A673 (cell line): Measurements from ENCODE around the gene KLHL13. TPM values are rescaled to one million over a fixed set of nuclear protein-coding genes. Genes with fewer than 3 reads are reported as not detected.
A peak's percentile ranks its signal among the peaks of the same experiment; 100 is the strongest.
"Not testable (repeated sequence)": the region's sequence is repeated elsewhere in the genome, so short reads cannot be mapped to it uniquely, and the experiment has no call there.

ENCODE experiments used
- BruUV-seq: library from RNA; stranded (reverse); fragments of 400-500 nt; replicated peaks from 2 replicates; lab custom pipeline; 2021; lab: Mats Ljungman, UMichigan
- CTCF ChIA-PET: fragments of 300-600 bp; sonication (Branson Sonifier 250); formaldehyde crosslinking; loops from one replicate; lab custom pipeline; 2022; ENCODE audit warnings: antibody characterized with exemption; lab: Charles Lee
- POLR2A ChIA-PET: fragments of 300-600 bp; sonication (Branson Sonifier 250); formaldehyde crosslinking; loops from one replicate; lab custom pipeline; 2022; ENCODE audit warnings: antibody characterized with exemption; ENCODE audit not compliant: low non-redundant PET; lab: Charles Lee
- DNase-seq: peaks from one replicate; pipeline ENCODE4 v3.0.0-alpha.2; 2015; ENCODE audit warnings: low spot score
- H3K27ac ChIP-seq: fragments of 200-600 bp; sonication (generic); 2 replicates; pipeline ENCODE4 v1.5.1; 2016; ENCODE audit warnings: mixed run types, low read depth, mild to moderate bottlenecking, mixed read lengths, antibody characterized with exemption, low read length; ENCODE audit not compliant: poor library complexity, severe bottlenecking
- H3K27me3 ChIP-seq: fragments of 200-600 bp; sonication (generic); replicated peaks from 2 replicates; pipeline ENCODE4 v1.6.1; 2017; ENCODE audit warnings: mixed run types, low read depth, mild to moderate bottlenecking, mixed read lengths, antibody characterized with exemption, low read length; ENCODE audit not compliant: insufficient read depth, poor library complexity
- H3K36me3 ChIP-seq: fragments of 200-600 bp; sonication (generic); 2 replicates; pipeline ENCODE4 v1.6.1; 2016; ENCODE audit warnings: mixed run types, mild to moderate bottlenecking, mixed read lengths, antibody characterized with exemption, low read length; ENCODE audit not compliant: insufficient read depth, poor library complexity, severe bottlenecking
- H3K4me1 ChIP-seq: fragments of 200-600 bp; sonication (generic); 2 replicates; pipeline ENCODE4 v1.6.1; 2017; ENCODE audit warnings: mixed run types, mild to moderate bottlenecking, mixed read lengths, antibody characterized with exemption, low read length; ENCODE audit not compliant: insufficient read depth, poor library complexity, severe bottlenecking
- H3K4me3 ChIP-seq: fragments of 200-600 bp; sonication (generic); 2 replicates; pipeline ENCODE4 v1.5.1; 2016; ENCODE audit warnings: low read depth, mixed run types, mild to moderate bottlenecking, mixed read lengths, low read length; ENCODE audit not compliant: poor library complexity, severe bottlenecking
- H3K9me3 ChIP-seq: fragments of 200-600 bp; sonication (generic); 2 replicates; pipeline ENCODE4 v1.6.1; 2016; ENCODE audit warnings: mixed run types, low read depth, mild to moderate bottlenecking, mixed read lengths, antibody characterized with exemption, low read length; ENCODE audit not compliant: poor library complexity, severe bottlenecking
- EZH2 ChIP-seq: fragments of 200-600 bp; sonication (generic); IDR thresholded peaks from 2 replicates; pipeline ENCODE4 v1.6.1; 2017; ENCODE audit warnings: borderline replicate concordance, low read depth, mild to moderate bottlenecking, mixed read lengths, antibody characterized with exemption, low read length; ENCODE audit not compliant: poor library complexity, severe bottlenecking
- intact Hi-C: fragments of 100-400 bp; cut with micrococcal nuclease; formaldehyde crosslinking; loops from one replicate; pipeline ENCODE4 v1.10.0; 2022; ENCODE audit not compliant: unreplicated experiment
- total RNA-seq: library from RNA; stranded (reverse); gene quantifications from 2 replicates; pipeline ENCODE4 v1.2.3, GENCODE V29; 2021
- TF ChIP-seq, protein P1 (sequence below): fragments of 300-800, 200-600 bp; sonication (generic); conservative IDR thresholded peaks from 2 replicates; pipeline ENCODE4 v1.5.1; 2017; ENCODE audit warnings: low read depth, mild to moderate bottlenecking, antibody characterized with exemption, low read length, moderate library complexity, mixed read lengths

KLHL13 gene
- total RNA-seq, 1 experiment from 2014 or later = 46.3 TPM

DNA sequence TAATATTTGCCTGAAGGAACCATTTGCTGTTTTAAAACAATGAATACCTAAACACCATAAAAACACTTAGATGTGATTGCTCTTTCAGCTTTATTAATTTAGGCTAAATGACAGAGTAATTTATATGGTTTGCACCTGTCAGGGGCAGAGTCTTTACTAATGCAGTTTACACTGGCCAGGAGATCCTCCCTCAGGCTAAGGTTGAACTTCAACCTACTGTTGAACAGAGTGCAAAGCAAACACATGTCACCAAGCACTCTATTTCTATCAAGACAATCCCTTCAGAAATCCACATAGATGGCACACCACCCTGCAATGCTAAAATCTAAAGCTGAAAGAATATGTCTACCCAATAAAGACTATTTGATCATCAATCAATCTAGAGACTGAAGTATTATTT lies 147.3 kb downstream of the KLHL13 start:
- no TSS peak for BruUV-seq
- intact Hi-C loops = no loop called here

DNA sequence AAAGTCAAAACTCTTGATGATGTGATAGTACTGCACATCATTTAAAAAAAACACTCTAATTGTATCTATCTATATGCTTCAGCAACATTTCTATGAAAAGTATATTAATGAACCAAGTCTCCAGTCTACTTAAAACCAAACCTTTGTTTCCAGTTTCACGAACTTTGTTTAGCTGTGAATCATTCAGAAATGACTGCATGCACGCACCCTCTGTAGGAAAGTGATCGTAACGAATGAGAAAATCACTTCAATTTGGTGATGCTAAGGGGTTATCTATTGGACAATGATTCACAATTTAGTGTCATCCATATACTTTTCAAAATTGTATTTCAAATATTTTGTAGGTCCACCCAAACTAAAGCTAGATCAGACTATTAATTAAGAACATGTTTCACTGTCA lies 157.6 kb downstream of the KLHL13 start:
- no peak for DNase-seq
- CTCF ChIA-PET = no interaction called here
- BruUV-seq = no TSS peak
- TF ChIP-seq, protein P1, sequence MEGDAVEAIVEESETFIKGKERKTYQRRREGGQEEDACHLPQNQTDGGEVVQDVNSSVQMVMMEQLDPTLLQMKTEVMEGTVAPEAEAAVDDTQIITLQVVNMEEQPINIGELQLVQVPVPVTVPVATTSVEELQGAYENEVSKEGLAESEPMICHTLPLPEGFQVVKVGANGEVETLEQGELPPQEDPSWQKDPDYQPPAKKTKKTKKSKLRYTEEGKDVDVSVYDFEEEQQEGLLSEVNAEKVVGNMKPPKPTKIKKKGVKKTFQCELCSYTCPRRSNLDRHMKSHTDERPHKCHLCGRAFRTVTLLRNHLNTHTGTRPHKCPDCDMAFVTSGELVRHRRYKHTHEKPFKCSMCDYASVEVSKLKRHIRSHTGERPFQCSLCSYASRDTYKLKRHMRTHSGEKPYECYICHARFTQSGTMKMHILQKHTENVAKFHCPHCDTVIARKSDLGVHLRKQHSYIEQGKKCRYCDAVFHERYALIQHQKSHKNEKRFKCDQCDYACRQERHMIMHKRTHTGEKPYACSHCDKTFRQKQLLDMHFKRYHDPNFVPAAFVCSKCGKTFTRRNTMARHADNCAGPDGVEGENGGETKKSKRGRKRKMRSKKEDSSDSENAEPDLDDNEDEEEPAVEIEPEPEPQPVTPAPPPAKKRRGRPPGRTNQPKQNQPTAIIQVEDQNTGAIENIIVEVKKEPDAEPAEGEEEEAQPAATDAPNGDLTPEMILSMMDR = no peak
- no peak for TF ChIP-seq EZH2
- Histone ChIP-seq H3K9me3 (no peaks in the 10 kb centered on the region), H3K4me3 (no peak overlapping the region), H3K27me3 (no peaks in the 10 kb centered on the region), H3K4me1 (no peaks in the 10 kb centered on the region), H3K36me3 (no peaks in the 10 kb centered on the region), H3K27ac (no peak overlapping the region)
- intact Hi-C loops = no loop called here
- POLR2A ChIA-PET = no interaction called here

More for the DNA sequence above, 147.3 kb downstream of the KLHL13 start:
- Histone ChIP-seq H3K4me1 (peaks cover 18% of the 10 kb centered on the region), H3K36me3 (no peaks in the 10 kb centered on the region), H3K27ac (no peak overlapping the region), H3K27me3 (no peaks in the 10 kb centered on the region), H3K4me3 (peak overlapping the region; percentile 4), H3K9me3 (no peaks in the 10 kb centered on the region)
- POLR2A ChIA-PET = interaction anchor here (0.5 to 0.6 kb wide), 2 partner anchors 16 to 149 kb away, joined by 3 to 5 read pairs; no protein-coding TSS in a partner anchor
- DNase-seq = no peak
- CTCF ChIA-PET = no interaction called here
- no peak for TF ChIP-seq EZH2
- TF ChIP-seq, protein P1 = no peak

DNA sequence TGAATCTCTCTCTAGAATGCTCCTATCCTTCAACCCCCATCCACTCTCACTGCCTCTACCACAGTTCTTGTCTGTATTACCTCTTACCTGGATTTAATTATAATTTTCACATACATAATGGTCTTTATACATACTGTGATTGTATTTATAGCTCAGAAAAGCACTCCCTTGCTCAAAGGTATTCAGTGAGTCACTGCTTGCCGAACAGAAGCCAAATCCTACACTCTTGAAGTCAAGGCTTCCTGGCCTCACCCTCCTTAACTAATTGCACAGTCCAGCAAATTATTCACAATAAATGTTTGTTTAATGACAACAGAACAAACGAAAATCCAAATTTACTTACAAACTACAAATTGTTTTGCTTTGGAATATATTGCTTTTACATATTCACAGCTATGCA lies 159.5 kb downstream of the KLHL13 start:
- no TSS peak for BruUV-seq
- Histone ChIP-seq H3K4me1 (no peaks in the 10 kb centered on the region), H3K27ac (no peak overlapping the region), H3K9me3 (no peaks in the 10 kb centered on the region), H3K4me3 (no peak overlapping the region), H3K27me3 (no peaks in the 10 kb centered on the region), H3K36me3 (no peaks in the 10 kb centered on the region)
- POLR2A ChIA-PET = no interaction called here
- TF ChIP-seq EZH2 = no peak
- no peak for DNase-seq
- CTCF ChIA-PET = no interaction called here
- intact Hi-C loops = no loop called here

DNA sequence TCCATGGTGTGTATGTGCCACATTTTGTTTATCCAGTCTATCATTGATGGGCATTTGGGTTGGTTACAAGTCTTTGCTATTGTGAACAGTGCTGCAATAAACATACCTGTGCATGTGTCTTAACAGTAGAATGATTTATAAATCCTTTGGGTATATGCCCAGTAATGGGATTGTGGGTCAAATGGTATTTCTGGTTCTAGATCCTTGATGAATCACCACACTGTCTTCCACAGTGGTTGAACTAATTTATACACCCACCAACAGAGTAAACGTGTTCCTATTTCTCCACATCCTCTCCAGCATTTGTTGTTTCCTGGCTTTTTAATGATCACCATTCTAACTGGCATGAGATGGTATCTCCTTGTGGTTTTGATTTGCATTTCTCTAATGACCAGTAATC lies 177.3 kb downstream of the KLHL13 start:
- POLR2A ChIA-PET, H3K9me3 ChIP-seq, intact Hi-C loops, H3K27me3 ChIP-seq, H3K4me1 ChIP-seq, CTCF ChIA-PET, H3K4me3 ChIP-seq, H3K36me3 ChIP-seq, DNase-seq, BruUV-seq, H3K27ac ChIP-seq: not testable (repeated sequence)
